HG03103 (cell line): ENCODE results near the gene EEF1A2.

Experiments
- ATAC-seq: cut with Tn5 transposase; IDR thresholded peaks from one replicate; pipeline ENCODE4 v1.9.1; 2021; ENCODE audit warnings: low read depth; ENCODE audit not compliant: unreplicated experiment

EEF1A2 gene

GRCh38 chr20:63537525-63538203, 38.8 kb upstream of the EEF1A2 start:
- peak; percentile 64 for ATAC-seq

- peak; percentile 6 for ATAC-seq
Measured at GRCh38 chr20:63536997-63537524, 38.2 kb upstream of the EEF1A2 start, which contains the start of gene PTK6. Gene PTK6, minus strand, starts transcription at chr20:63537376. Its CDS starts 62 bp downstream, at chr20:63537314.

- no peak for ATAC-seq
Measured at GRCh38 chr20:63536241-63536977, 37.5 kb upstream of the EEF1A2 start.

GRCh38 chr20:63534831-63535651, 36.2 kb upstream of the EEF1A2 start:
- ATAC-seq: no peak

GRCh38 chr20:63534427-63534830, 35.5 kb upstream of the EEF1A2 start:
- no peak for ATAC-seq

GRCh38 chr20:63533871-63534393, 35.0 kb upstream of the EEF1A2 start:
- no peak for ATAC-seq

- ATAC-seq: no peak
Measured at GRCh38 chr20:63533388-63533787, 34.5 kb upstream of the EEF1A2 start.

- no peak for ATAC-seq
Measured at GRCh38 chr20:63532449-63532971, 33.6 kb upstream of the EEF1A2 start.

- ATAC-seq: no peak
Measured at GRCh38 chr20:63531686-63532448, 33.0 kb upstream of the EEF1A2 start.

- ATAC-seq: no peak
Measured at GRCh38 chr20:63530788-63531160, 31.9 kb upstream of the EEF1A2 start.

GRCh38 chr20:63529861-63530787, 31.2 kb upstream of the EEF1A2 start:
- ATAC-seq: no peak

GRCh38 chr20:63529180-63529860, 30.4 kb upstream of the EEF1A2 start:
- no peak for ATAC-seq

- ATAC-seq: no peak
Measured at GRCh38 chr20:63527184-63527583, 28.3 kb upstream of the EEF1A2 start.

- ATAC-seq: no peak
Measured at GRCh38 chr20:63525971-63526370, 27.1 kb upstream of the EEF1A2 start.

GRCh38 chr20:63525185-63525584, 26.3 kb upstream of the EEF1A2 start:
- ATAC-seq: no peak

- ATAC-seq: no peak
Measured at GRCh38 chr20:63522981-63523611, 24.2 kb upstream of the EEF1A2 start.

- ATAC-seq: no peak
Measured at GRCh38 chr20:63522091-63522868, 23.4 kb upstream of the EEF1A2 start.
